Esophagus squamous epithelium (tissue), 4 donors: ENCODE results near the gene ABHD2.

Source experiments
- POLR2A ChIP-seq, 4 donors: fragments of 450-650 bp; IDR thresholded peaks; one replicate each; pipeline ENCODE4 v1.6.1; 2017; ENCODE audit warnings: antibody characterized with exemption in 4 of 4, mild to moderate bottlenecking in 4 of 4, moderate library complexity in 3 of 4
- TF ChIP-seq, protein P1 (sequence below), 6 experiments: fragments of 450-650 bp in 4 of 6; fragments of 200-600 bp in 2 of 6; sonication (generic) in 2 of 6; IDR thresholded peaks; one replicate each; pipeline ENCODE4 v1.5.1; 2016 to 2019; ENCODE audit warnings: antibody characterized with exemption in 6 of 6, mild to moderate bottlenecking in 4 of 6, moderate library complexity in 4 of 6

GRCh38 chr15:89136078-89136806 is 48.0 kb downstream of the ABHD2 start:
- TF ChIP-seq POLR2A (IDR thresholded peaks at IDR 0.05), result no peak
- TF ChIP-seq, protein P1, sequence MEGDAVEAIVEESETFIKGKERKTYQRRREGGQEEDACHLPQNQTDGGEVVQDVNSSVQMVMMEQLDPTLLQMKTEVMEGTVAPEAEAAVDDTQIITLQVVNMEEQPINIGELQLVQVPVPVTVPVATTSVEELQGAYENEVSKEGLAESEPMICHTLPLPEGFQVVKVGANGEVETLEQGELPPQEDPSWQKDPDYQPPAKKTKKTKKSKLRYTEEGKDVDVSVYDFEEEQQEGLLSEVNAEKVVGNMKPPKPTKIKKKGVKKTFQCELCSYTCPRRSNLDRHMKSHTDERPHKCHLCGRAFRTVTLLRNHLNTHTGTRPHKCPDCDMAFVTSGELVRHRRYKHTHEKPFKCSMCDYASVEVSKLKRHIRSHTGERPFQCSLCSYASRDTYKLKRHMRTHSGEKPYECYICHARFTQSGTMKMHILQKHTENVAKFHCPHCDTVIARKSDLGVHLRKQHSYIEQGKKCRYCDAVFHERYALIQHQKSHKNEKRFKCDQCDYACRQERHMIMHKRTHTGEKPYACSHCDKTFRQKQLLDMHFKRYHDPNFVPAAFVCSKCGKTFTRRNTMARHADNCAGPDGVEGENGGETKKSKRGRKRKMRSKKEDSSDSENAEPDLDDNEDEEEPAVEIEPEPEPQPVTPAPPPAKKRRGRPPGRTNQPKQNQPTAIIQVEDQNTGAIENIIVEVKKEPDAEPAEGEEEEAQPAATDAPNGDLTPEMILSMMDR (IDR thresholded peaks at IDR 0.05), result no peak
